DND-41 (cell line): ENCODE data around the gene POLN.

Experiments
- ATAC-seq: fragments of 200-7000 bp; cut with Tn5 transposase; 3 replicates; pipeline ENCODE4 v1.9.1; 2021; ENCODE audit warnings: low read depth; ENCODE audit not compliant: insufficient read depth
- DNase-seq: peaks from one replicate; pipeline ENCODE4 v3.0.0-alpha.2; 2020
- H2AFZ ChIP-seq: 2 replicates; pipeline ENCODE4 v1.6.0; 2012; ENCODE audit warnings: low read depth, low read length
- H3K27ac ChIP-seq: 2 replicates; pipeline ENCODE4 v1.5.1; 2012; ENCODE audit warnings: low read length, inconsistent platforms
- H3K27me3 ChIP-seq: fragments of 200-600 bp; sonication (generic); 2 replicates; pipeline ENCODE4 v1.6.0; 2012; ENCODE audit warnings: low read length, mild to moderate bottlenecking, inconsistent platforms; ENCODE audit not compliant: insufficient read depth, poor library complexity
- H3K36me3 ChIP-seq: 2 replicates; pipeline ENCODE4 v1.5.1; 2012; ENCODE audit warnings: low read length, inconsistent platforms; ENCODE audit not compliant: insufficient read depth
- H3K4me1 ChIP-seq: 2 replicates; pipeline ENCODE4 v1.5.1; 2012; ENCODE audit warnings: mild to moderate bottlenecking, low read length; ENCODE audit not compliant: insufficient read depth
- H3K4me2 ChIP-seq: 2 replicates; pipeline ENCODE4 v1.6.0; 2012; ENCODE audit warnings: mild to moderate bottlenecking, moderate library complexity, low read length, inconsistent platforms; ENCODE audit not compliant: insufficient read depth
- H3K4me3 ChIP-seq, 2 experiments: fragments of 200-600 bp in 1 of 2; shearing (Covaris generic) in 1 of 2; 2 replicates each; pipeline ENCODE4 v1.5.1; 2012 to 2016; ENCODE audit warnings: inconsistent platforms in 2 of 2, low read length in 2 of 2, mild to moderate bottlenecking in 2 of 2, low read depth in 1 of 2, moderate library complexity in 1 of 2
- H3K79me2 ChIP-seq: 2 replicates; pipeline ENCODE4 v1.6.0; 2012; ENCODE audit warnings: low read length, inconsistent platforms; ENCODE audit not compliant: insufficient read depth
- H3K9ac ChIP-seq: 2 replicates; pipeline ENCODE4 v1.6.0; 2012; ENCODE audit warnings: low read depth, mild to moderate bottlenecking, inconsistent platforms, low read length, moderate library complexity
- H3K9me3 ChIP-seq: 2 replicates; pipeline ENCODE4 v1.5.1; 2012; ENCODE audit warnings: low read length, moderate library complexity, mild to moderate bottlenecking, inconsistent platforms; ENCODE audit not compliant: insufficient read depth, severe bottlenecking
- H4K20me1 ChIP-seq: 2 replicates; pipeline ENCODE4 v1.6.0; 2012; ENCODE audit warnings: low read length; ENCODE audit not compliant: insufficient read depth
- CTCF ChIP-seq: IDR thresholded peaks from 2 replicates; pipeline ENCODE4 v1.5.1; 2012; ENCODE audit warnings: borderline replicate concordance, low read length, moderate library complexity, mild to moderate bottlenecking; ENCODE audit not compliant: poor library complexity, severe bottlenecking; ENCODE audit errors: extremely low read depth
- EZH2 ChIP-seq: IDR thresholded peaks from 3 replicates; pipeline ENCODE4 v1.6.1; 2012; ENCODE audit warnings: borderline replicate concordance, low read depth, mild to moderate bottlenecking, moderate library complexity, low read length, inconsistent platforms; ENCODE audit not compliant: severe bottlenecking

POLN gene

GRCh38 chr4:2075987-2076907 lies 165.7 kb downstream of the POLN start:
- H3K4me1 ChIP-seq, result no peaks in the 10 kb centered on the region
- peaks cover 9% of the 10 kb centered on the region; the same call in 1 of the 2 replicates for H4K20me1 ChIP-seq
- H3K4me3 ChIP-seq, result no peak overlapping the region
- no peak for TF ChIP-seq CTCF
- no peak for TF ChIP-seq EZH2
- H2AFZ ChIP-seq, result no peak overlapping the region
- DNase-seq (no peak), ATAC-seq (no peak)
- H3K27me3 ChIP-seq, result no peaks in the 10 kb centered on the region
- H3K9me3 ChIP-seq, result no peaks in the 10 kb centered on the region
- H3K27ac ChIP-seq, result no peak overlapping the region
- H3K4me2 ChIP-seq, result no peak overlapping the region
- no peaks in the 10 kb centered on the region for H3K36me3 ChIP-seq
- no peak overlapping the region for H3K9ac ChIP-seq
- no peaks in the 10 kb centered on the region for H3K79me2 ChIP-seq

GRCh38 chr4:2075171-2075986 lies 166.5 kb downstream of the POLN start:
- H3K79me2 ChIP-seq, result no peaks in the 10 kb centered on the region
- 0 out of 2 replicates have a peak, but pooled peaks cover 6% of the 10 kb centered on the region for H4K20me1 ChIP-seq
- H3K4me1 ChIP-seq, result no peaks in the 10 kb centered on the region
- TF ChIP-seq EZH2 (no peak), CTCF (no peak)
- ATAC-seq (no peak), DNase-seq (no peak)
- H3K27ac ChIP-seq, result no peak overlapping the region
- H3K36me3 ChIP-seq, result no peaks in the 10 kb centered on the region
- H3K27me3 ChIP-seq, result no peaks in the 10 kb centered on the region
- H2AFZ ChIP-seq, result no peak overlapping the region
- no peak overlapping the region for H3K4me3 ChIP-seq
- no peaks in the 10 kb centered on the region for H3K9me3 ChIP-seq
- no peak overlapping the region for H3K4me2 ChIP-seq
- H3K9ac ChIP-seq, result no peak overlapping the region

GRCh38 chr4:2074588-2074987 lies 167.3 kb downstream of the POLN start:
- no peak overlapping the region for H3K27ac ChIP-seq
- TF ChIP-seq CTCF (no peak), EZH2 (no peak)
- no peaks in the 10 kb centered on the region for H3K79me2 ChIP-seq
- H3K36me3 ChIP-seq, result no peaks in the 10 kb centered on the region
- no peaks in the 10 kb centered on the region for H3K27me3 ChIP-seq
- no peak overlapping the region for H2AFZ ChIP-seq
- H3K9me3 ChIP-seq, result no peaks in the 10 kb centered on the region
- DNase-seq, result no peak
- H4K20me1 ChIP-seq, result 0 out of 2 replicates have a peak, but pooled peaks cover 6% of the 10 kb centered on the region
- H3K9ac ChIP-seq, result no peak overlapping the region
- H3K4me1 ChIP-seq, result no peaks in the 10 kb centered on the region
- no peak for ATAC-seq
- no peak overlapping the region for H3K4me2 ChIP-seq
- no peak overlapping the region for H3K4me3 ChIP-seq
